Measurements from ENCODE around the gene ARID5A.

GRCh38 chr2:96520697-96521096 is 15.9 kb upstream of the ARID5A start:
- TF ChIP-seq CTCF (IDR thresholded peaks at IDR 0.05), result no peak
- no peak for TF ChIP-seq POLR2A (IDR thresholded peaks at IDR 0.05)
